Measurements from ENCODE around the gene PCDHGA12. TPM values are rescaled to one million over a fixed set of nuclear protein-coding genes. Genes with fewer than 3 reads are reported as not detected.
"Not testable (repeated sequence)": the region's sequence is repeated elsewhere in the genome, so short reads cannot be mapped to it uniquely, and the experiment has no call there.

PCDHGA12 gene
- total and polyA plus RNA-seq, 9 donors = 1.4 to 3.6 (median 2.2) TPM

GRCh38 chr5:141392429-141393198, 37.7 kb upstream of the PCDHGA12 start, which contains the start of gene PCDHGA8:
Gene PCDHGA8, plus strand, starts transcription at chr5:141392633. Its CDS starts 181 bp downstream, at chr5:141392814.
- no peak within 1 kb of the TSS for H3K27ac ChIP-seq (ENCODE audit: low read length)
- 22% methylated on average over 31 of the region's 38 CpGs for WGBS (ENCODE audit: insufficient coverage)
- H3K9me3 ChIP-seq (replicated peaks; ENCODE audit: control insufficient read depth, low read depth, low read length) = peaks cover 75% of the 10 kb centered on the region
- H3K4me1 ChIP-seq (ENCODE audit: control insufficient read depth, insufficient read depth, low read length) = no peaks in the 10 kb centered on the region
- no peak for DNase-seq
- H3K36me3 ChIP-seq (ENCODE audit: control insufficient read depth, insufficient read depth, low read length) = no peaks in the 10 kb centered on the region
- H3K4me3 ChIP-seq (ENCODE audit: low read length) = no peak within 1 kb of the TSS
- peaks cover 14% of the 10 kb centered on the region for H3K27me3 ChIP-seq (ENCODE audit: control insufficient read depth, insufficient read depth, low read length)

GRCh38 chr5:141393267-141393666, 37.0 kb upstream of the PCDHGA12 start:
- Histone ChIP-seq H3K27me3 (ENCODE audit: control insufficient read depth, insufficient read depth, low read length) (peaks cover 16% of the 10 kb centered on the region), H3K36me3 (ENCODE audit: control insufficient read depth, insufficient read depth, low read length) (no peaks in the 10 kb centered on the region), H3K4me3 (ENCODE audit: low read length) (no peak overlapping the region), H3K9me3 (replicated peaks; ENCODE audit: control insufficient read depth, low read depth, low read length) (peaks cover 77% of the 10 kb centered on the region), H3K27ac (ENCODE audit: low read length) (no peak overlapping the region), H3K4me1 (ENCODE audit: control insufficient read depth, insufficient read depth, low read length) (no peaks in the 10 kb centered on the region)
- WGBS (ENCODE audit: insufficient coverage) = 59% methylated on average over 11 of the region's 21 CpGs
- no peak for DNase-seq

- peaks cover 21% of the 10 kb centered on the region for H3K27me3 ChIP-seq (ENCODE audit: control insufficient read depth, insufficient read depth, low read length)
- DNase-seq; H3K4me1 ChIP-seq (ENCODE audit: control insufficient read depth, insufficient read depth, low read length); H3K4me3 ChIP-seq (ENCODE audit: low read length); H3K27ac ChIP-seq (ENCODE audit: low read length); H3K36me3 ChIP-seq (ENCODE audit: control insufficient read depth, insufficient read depth, low read length): not testable (repeated sequence)
- H3K9me3 ChIP-seq (replicated peaks; ENCODE audit: control insufficient read depth, low read depth, low read length) = peaks cover 76% of the 10 kb centered on the region
- WGBS (ENCODE audit: insufficient coverage) = 42% methylated on average over 25 of the region's 53 CpGs
Observed at GRCh38 chr5:141394401-141395187, 35.7 kb upstream of the PCDHGA12 start.

- WGBS (ENCODE audit: insufficient coverage) = 2% methylated on average over 9 of the region's 43 CpGs
- H3K4me3 ChIP-seq (ENCODE audit: low read length); H3K27ac ChIP-seq (ENCODE audit: low read length); H3K36me3 ChIP-seq (ENCODE audit: control insufficient read depth, insufficient read depth, low read length); H3K4me1 ChIP-seq (ENCODE audit: control insufficient read depth, insufficient read depth, low read length); DNase-seq: not testable (repeated sequence)
- H3K9me3 ChIP-seq (replicated peaks; ENCODE audit: control insufficient read depth, low read depth, low read length) = peaks cover 75% of the 10 kb centered on the region
- peaks cover 18% of the 10 kb centered on the region for H3K27me3 ChIP-seq (ENCODE audit: control insufficient read depth, insufficient read depth, low read length)
Observed at GRCh38 chr5:141397756-141398551, 32.4 kb upstream of the PCDHGA12 start, which contains the start of gene PCDHGB5. Gene PCDHGB5, plus strand, starts transcription at chr5:141397947. Its CDS starts 181 bp downstream, at chr5:141398128.

GRCh38 chr5:141398608-141399007, 31.7 kb upstream of the PCDHGA12 start:
- H3K27ac ChIP-seq (ENCODE audit: low read length) = no peak overlapping the region
- H3K4me1 ChIP-seq (ENCODE audit: control insufficient read depth, insufficient read depth, low read length) = no peaks in the 10 kb centered on the region
- DNase-seq = no peak
- H3K36me3 ChIP-seq (ENCODE audit: control insufficient read depth, insufficient read depth, low read length) = no peaks in the 10 kb centered on the region
- 24% methylated on average over 13 of the region's 15 CpGs for WGBS (ENCODE audit: insufficient coverage)
- peaks cover 17% of the 10 kb centered on the region for H3K27me3 ChIP-seq (ENCODE audit: control insufficient read depth, insufficient read depth, low read length)
- H3K9me3 ChIP-seq (replicated peaks; ENCODE audit: control insufficient read depth, low read depth, low read length) = peaks cover 75% of the 10 kb centered on the region
- no peak overlapping the region for H3K4me3 ChIP-seq (ENCODE audit: low read length)

- Histone ChIP-seq H3K27me3 (ENCODE audit: control insufficient read depth, insufficient read depth, low read length) (peaks cover 17% of the 10 kb centered on the region), H3K9me3 (replicated peaks; ENCODE audit: control insufficient read depth, low read depth, low read length) (peaks cover 76% of the 10 kb centered on the region), H3K4me3 (ENCODE audit: low read length) (no peak overlapping the region), H3K27ac (ENCODE audit: low read length) (no peak overlapping the region), H3K36me3 (ENCODE audit: control insufficient read depth, insufficient read depth, low read length) (no peaks in the 10 kb centered on the region), H3K4me1 (ENCODE audit: control insufficient read depth, insufficient read depth, low read length) (no peaks in the 10 kb centered on the region)
- no peak for DNase-seq
- WGBS (ENCODE audit: insufficient coverage) = 26% methylated on average over 61 of the region's 61 CpGs
Observed at GRCh38 chr5:141399555-141400258, 30.6 kb upstream of the PCDHGA12 start.

GRCh38 chr5:141402553-141403243, 27.6 kb upstream of the PCDHGA12 start, which contains the start of gene PCDHGA9:
Gene PCDHGA9, plus strand, starts transcription at chr5:141402778. Its CDS starts 175 bp downstream, at chr5:141402953.
- DNase-seq = peak; percentile 28
- WGBS (ENCODE audit: insufficient coverage) = 12% methylated on average over 21 of the region's 27 CpGs
- peak within 1 kb of the TSS; percentile 31 for H3K4me3 ChIP-seq (ENCODE audit: low read length)

GRCh38 chr5:141403387-141403786, 26.9 kb upstream of the PCDHGA12 start:
- H3K4me1 ChIP-seq (ENCODE audit: control insufficient read depth, insufficient read depth, low read length) = no peaks in the 10 kb centered on the region
- H3K27me3 ChIP-seq (ENCODE audit: control insufficient read depth, insufficient read depth, low read length) = peaks cover 24% of the 10 kb centered on the region
- 26% methylated on average over 20 of the region's 22 CpGs for WGBS (ENCODE audit: insufficient coverage)
- no peak overlapping the region for H3K4me3 ChIP-seq (ENCODE audit: low read length)
- H3K9me3 ChIP-seq (replicated peaks; ENCODE audit: control insufficient read depth, low read depth, low read length) = peaks cover 89% of the 10 kb centered on the region
- H3K36me3 ChIP-seq (ENCODE audit: control insufficient read depth, insufficient read depth, low read length) = no peaks in the 10 kb centered on the region
- no peak overlapping the region for H3K27ac ChIP-seq (ENCODE audit: low read length)
- no peak for DNase-seq

More at GRCh38 chr5:141402553-141403243, 27.6 kb upstream of the PCDHGA12 start, which contains the start of gene PCDHGA9:
- H3K27me3 ChIP-seq (ENCODE audit: control insufficient read depth, insufficient read depth, low read length) = peaks cover 21% of the 10 kb centered on the region
- no peak within 1 kb of the TSS for H3K27ac ChIP-seq (ENCODE audit: low read length)
- no peaks in the 10 kb centered on the region for H3K36me3 ChIP-seq (ENCODE audit: control insufficient read depth, insufficient read depth, low read length)
- no peaks in the 10 kb centered on the region for H3K4me1 ChIP-seq (ENCODE audit: control insufficient read depth, insufficient read depth, low read length)
- H3K9me3 ChIP-seq (replicated peaks; ENCODE audit: control insufficient read depth, low read depth, low read length) = peaks cover 85% of the 10 kb centered on the region
